ENCODE data around the gene TMEM9. TPM values are rescaled to one million over a fixed set of nuclear protein-coding genes. Genes with fewer than 3 reads are reported as not detected.

Gene TMEM9
- total and polyA plus RNA-seq, 9 of the 15 experiments (the other 6 are each of a cell fraction or from before 2014, with no cell fraction given): 30.4 to 107 (median 67.6) TPM

- no peak for ATAC-seq
- CTCF ChIA-PET (ENCODE audit: low intra/inter-chr PET ratio): no interaction called here
- intact Hi-C loops (cut with micrococcal nuclease): no loop called here
These were observed 19.5 kb upstream of the TMEM9 start for GRCh38 chr1:201173736-201174135.

More at GRCh38 chr1:201173736-201174135, 19.5 kb upstream of the TMEM9 start:
- peaks cover 11 to 17% of the 10 kb centered on the region in 2 experiments; a peak in 4 of 5 replicates for H3K4me1 ChIP-seq (replicated peaks in 1 of 2; ENCODE audit: control insufficient read depth in 2 of 2, insufficient read depth in 2 of 2, low read length in 2 of 2)
- H3K27me3 ChIP-seq (ENCODE audit: control insufficient read depth in 2 of 2, insufficient read depth in 2 of 2, low read length in 2 of 2): peaks cover 9 to 20% of the 10 kb centered on the region in 2 experiments; a peak in 4 of 5 replicates
- no peak overlapping the region for H3K4me2 ChIP-seq (ENCODE audit: insufficient read depth, low read length)
- no peak overlapping the region for H3K27ac ChIP-seq (ENCODE audit: extremely low read depth, low read depth, low read length)
- H3K9ac ChIP-seq (ENCODE audit: insufficient read depth in 1 of 2, low read depth in 2 of 2, low read length in 2 of 2): no peak overlapping the region
- 13% methylated on average over 1 of the region's 1 CpG for WGBS (ENCODE audit: insufficient coverage, low coverage, missing lambda C conversion rate)
- TF ChIP-seq HSF4 (CRISPR knock-in tag; IDR thresholded peaks at IDR 0.05; ENCODE audit: borderline replicate concordance): no peak
- TF ChIP-seq ZNF561 (CRISPR knock-in tag; conservative IDR thresholded peaks at IDR 0.05): no peak
- no peak for TF ChIP-seq PHF20 (IDR thresholded peaks at IDR 0.05; ENCODE audit: partially characterized antibody)
- no peak for TF ChIP-seq ZNF780A (CRISPR knock-in tag; IDR thresholded peaks at IDR 0.05)
- no peak for TF ChIP-seq NONO (IDR thresholded peaks at IDR 0.05; ENCODE audit: low read depth in 2 of 2, low read length in 1 of 2)
- TF ChIP-seq CREB3 (tag; conservative IDR thresholded peaks at IDR 0.05; ENCODE audit: low read depth): no peak
- POLR2A ChIA-PET: no interaction called here
- H3K9me1 ChIP-seq (ENCODE audit: control insufficient read depth, insufficient read depth, low read length): no peaks in the 10 kb centered on the region
- FAIRE-seq (no peak), DNase-seq (ENCODE audit: extremely low read depth in 1 of 4, low spot score in 3 of 4) (no peak)
- in situ Hi-C loops (cut with MboI): no loop called here
- no peak overlapping the region for H2AFZ ChIP-seq (ENCODE audit: low read depth, low read length)
- no peak overlapping the region for H3K4me3 ChIP-seq
- H4K20me1 ChIP-seq (replicated peaks; ENCODE audit: control insufficient read depth, insufficient read depth, low read length): no peaks in the 10 kb centered on the region
- no peaks in the 10 kb centered on the region for H3K79me2 ChIP-seq (ENCODE audit: control insufficient read depth, insufficient read depth, low read length)
- H3K9me3 ChIP-seq (replicated peaks; ENCODE audit: control insufficient read depth, insufficient read depth, low read depth, low read length): peaks cover 3% of the 10 kb centered on the region; the same call in 1 of the 2 replicates
- H3K36me3 ChIP-seq (ENCODE audit: control insufficient read depth, insufficient read depth, low read length): no peaks in the 10 kb centered on the region
- BruUV-seq (replicated peaks): no TSS peak

All from K562 (cell line).